ENCODE data around the gene RFK.

DNA sequence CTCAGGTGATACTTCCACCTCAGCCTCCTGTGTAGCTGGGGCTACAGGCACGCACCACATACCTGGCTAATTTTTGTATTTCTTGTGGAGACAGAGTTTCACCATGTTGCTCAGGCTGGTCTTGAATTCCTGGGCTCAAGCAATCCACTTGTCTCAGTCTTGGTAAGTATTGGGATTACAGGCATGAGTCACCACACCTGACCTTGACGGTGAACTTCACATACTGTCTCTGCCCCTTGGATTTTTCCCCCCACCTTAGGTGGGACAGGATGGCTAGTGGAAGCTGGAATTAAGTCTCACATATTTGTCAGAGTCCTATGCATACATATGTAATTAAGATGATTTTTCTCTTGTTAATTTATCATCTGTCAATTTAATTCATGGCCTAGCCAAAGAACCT lies 20.9 kb upstream of the RFK start:
- TF ChIP-seq, protein P1, sequence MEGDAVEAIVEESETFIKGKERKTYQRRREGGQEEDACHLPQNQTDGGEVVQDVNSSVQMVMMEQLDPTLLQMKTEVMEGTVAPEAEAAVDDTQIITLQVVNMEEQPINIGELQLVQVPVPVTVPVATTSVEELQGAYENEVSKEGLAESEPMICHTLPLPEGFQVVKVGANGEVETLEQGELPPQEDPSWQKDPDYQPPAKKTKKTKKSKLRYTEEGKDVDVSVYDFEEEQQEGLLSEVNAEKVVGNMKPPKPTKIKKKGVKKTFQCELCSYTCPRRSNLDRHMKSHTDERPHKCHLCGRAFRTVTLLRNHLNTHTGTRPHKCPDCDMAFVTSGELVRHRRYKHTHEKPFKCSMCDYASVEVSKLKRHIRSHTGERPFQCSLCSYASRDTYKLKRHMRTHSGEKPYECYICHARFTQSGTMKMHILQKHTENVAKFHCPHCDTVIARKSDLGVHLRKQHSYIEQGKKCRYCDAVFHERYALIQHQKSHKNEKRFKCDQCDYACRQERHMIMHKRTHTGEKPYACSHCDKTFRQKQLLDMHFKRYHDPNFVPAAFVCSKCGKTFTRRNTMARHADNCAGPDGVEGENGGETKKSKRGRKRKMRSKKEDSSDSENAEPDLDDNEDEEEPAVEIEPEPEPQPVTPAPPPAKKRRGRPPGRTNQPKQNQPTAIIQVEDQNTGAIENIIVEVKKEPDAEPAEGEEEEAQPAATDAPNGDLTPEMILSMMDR (IDR thresholded peaks at IDR 0.05), result no peak
- no peak for TF ChIP-seq POLR2A (IDR thresholded peaks at IDR 0.05)
